PC-3 (cell line): Measurements from ENCODE around the gene CAMSAP1. TPM values are rescaled to one million over a fixed set of nuclear protein-coding genes. Genes with fewer than 3 reads are reported as not detected.

Experiments used
- ATAC-seq: fragments of 200-7000 bp; cut with Tn5 transposase; 2 replicates; pipeline ENCODE4 v1.9.1; 2020; ENCODE audit warnings: mild to moderate bottlenecking, moderate library complexity
- BruUV-seq: library from RNA; stranded (reverse); fragments of 400-500 nt; replicated peaks from 2 replicates; lab custom pipeline; 2021; lab: Mats Ljungman, UMichigan
- CTCF ChIA-PET: fragments of 300-600 bp; sonication (Branson Sonifier 250); formaldehyde crosslinking; loops from one replicate; lab custom pipeline; 2022; ENCODE audit warnings: antibody characterized with exemption; lab: Charles Lee
- POLR2A ChIA-PET: fragments of 300-600 bp; sonication (Branson Sonifier 250); formaldehyde crosslinking; loops from one replicate; lab custom pipeline; 2022; ENCODE audit warnings: antibody characterized with exemption; ENCODE audit not compliant: unreplicated experiment; lab: Charles Lee
- DNase-seq: peaks from one replicate; pipeline ENCODE4 v3.0.0-alpha.2; 2015
- H2AFZ ChIP-seq: fragments of 300-600 bp; sonication (generic); 2 replicates; pipeline ENCODE4 v1.6.0; 2016; ENCODE audit warnings: antibody characterized with exemption, low read length
- H3F3A ChIP-seq: fragments of 300-600 bp; sonication (generic); one replicate; pipeline ENCODE4 v1.6.0; 2017; ENCODE audit warnings: antibody characterized with exemption, low read length, control low read depth, mild to moderate bottlenecking; ENCODE audit not compliant: unreplicated experiment
- H3K27ac ChIP-seq: fragments of 300-600 bp; sonication (generic); 2 replicates; pipeline ENCODE4 v1.5.1; 2016; ENCODE audit warnings: mild to moderate bottlenecking, low read length
- H3K27me3 ChIP-seq: fragments of 300-600 bp; sonication (generic); 2 replicates; pipeline ENCODE4 v1.6.1; 2016; ENCODE audit warnings: low read length, mixed read lengths
- H3K36me3 ChIP-seq: fragments of 300-600 bp; sonication (generic); 2 replicates; pipeline ENCODE4 v1.6.1; 2016; ENCODE audit warnings: low read depth, mixed run types, low read length, mixed read lengths
- H3K4me1 ChIP-seq: fragments of 300-600 bp; sonication (generic); 2 replicates; pipeline ENCODE4 v1.5.1; 2016; ENCODE audit warnings: low read length; ENCODE audit not compliant: insufficient read depth
- H3K4me2 ChIP-seq: fragments of 300-600 bp; sonication (generic); 2 replicates; pipeline ENCODE4 v1.6.0; 2016; ENCODE audit warnings: low read length
- H3K4me3 ChIP-seq: fragments of 300-600 bp; sonication (generic); 2 replicates; pipeline ENCODE4 v1.5.1; 2016; ENCODE audit warnings: mild to moderate bottlenecking, low read length, mixed read lengths
- H3K79me2 ChIP-seq: fragments of 300-600 bp; sonication (generic); 2 replicates; pipeline ENCODE4 v1.6.1; 2017; ENCODE audit warnings: low read length, mixed read lengths
- H3K9ac ChIP-seq: fragments of 300-600 bp; sonication (generic); 2 replicates; pipeline ENCODE4 v1.6.0; 2016; ENCODE audit warnings: mild to moderate bottlenecking, low read length
- H3K9me2 ChIP-seq: fragments of 300-600 bp; sonication (generic); replicated peaks from 2 replicates; pipeline ENCODE4 v1.6.1; 2016; ENCODE audit warnings: mixed run types, low read length, mixed read lengths
- H3K9me3 ChIP-seq: fragments of 300-600 bp; sonication (generic); 2 replicates; pipeline ENCODE4 v1.6.1; 2016; ENCODE audit warnings: low read length, mixed read lengths
- H4K20me1 ChIP-seq: fragments of 300-600 bp; sonication (generic); 2 replicates; pipeline ENCODE4 v1.6.1; 2016; ENCODE audit warnings: low read length, mixed read lengths
- EZH2 ChIP-seq: fragments of 300-600 bp; sonication (generic); IDR thresholded peaks from one replicate; pipeline ENCODE4 v1.6.1; 2017; ENCODE audit warnings: antibody characterized with exemption, mild to moderate bottlenecking, low read length; ENCODE audit not compliant: unreplicated experiment
- EZH2phosphoT487 ChIP-seq: fragments of 300-600 bp; sonication (generic); IDR thresholded peaks from 2 replicates; pipeline ENCODE4 v1.6.1; 2018; ENCODE audit warnings: mild to moderate bottlenecking, antibody characterized with exemption, low read length, borderline replicate concordance
- intact Hi-C: fragments of 100-400 bp; cut with micrococcal nuclease; formaldehyde crosslinking; loops from 2 replicates; pipeline ENCODE4 v1.9.0; 2023
- total RNA-seq: library from RNA; depleted of rRNA; stranded (reverse); fragments of >200 nt; gene quantifications from 2 replicates; pipeline ENCODE4 v1.2.3, GENCODE V29; 2014
- TF ChIP-seq, protein P1 (sequence below): fragments of 300-600 bp; sonication (generic); conservative IDR thresholded peaks from 2 replicates; pipeline ENCODE4 v1.5.1; 2017; ENCODE audit warnings: antibody characterized with exemption, low read depth, mild to moderate bottlenecking, low read length

The CAMSAP1 gene
- total RNA-seq, 1 experiment from 2014 or later = 16.4 TPM

- intact Hi-C loops = no loop called here
- Histone ChIP-seq H3K4me2 (no peak overlapping the region), H3K4me3 (no peak overlapping the region), H3K9ac (no peak overlapping the region), H4K20me1 (no peaks in the 10 kb centered on the region), H3K4me1 (no peaks in the 10 kb centered on the region), H3K27ac (no peak overlapping the region), H3F3A (no peaks in the 10 kb centered on the region), H2AFZ (no peak overlapping the region), H3K79me2 (no peaks in the 10 kb centered on the region), H3K9me2 (no peaks in the 10 kb centered on the region), H3K27me3 (no peaks in the 10 kb centered on the region), H3K9me3 (no peaks in the 10 kb centered on the region), H3K36me3 (no peaks in the 10 kb centered on the region)
- no peak for ATAC-seq
- TF ChIP-seq EZH2 (no peak), EZH2phosphoT487 (no peak)
- TF ChIP-seq, protein P1, sequence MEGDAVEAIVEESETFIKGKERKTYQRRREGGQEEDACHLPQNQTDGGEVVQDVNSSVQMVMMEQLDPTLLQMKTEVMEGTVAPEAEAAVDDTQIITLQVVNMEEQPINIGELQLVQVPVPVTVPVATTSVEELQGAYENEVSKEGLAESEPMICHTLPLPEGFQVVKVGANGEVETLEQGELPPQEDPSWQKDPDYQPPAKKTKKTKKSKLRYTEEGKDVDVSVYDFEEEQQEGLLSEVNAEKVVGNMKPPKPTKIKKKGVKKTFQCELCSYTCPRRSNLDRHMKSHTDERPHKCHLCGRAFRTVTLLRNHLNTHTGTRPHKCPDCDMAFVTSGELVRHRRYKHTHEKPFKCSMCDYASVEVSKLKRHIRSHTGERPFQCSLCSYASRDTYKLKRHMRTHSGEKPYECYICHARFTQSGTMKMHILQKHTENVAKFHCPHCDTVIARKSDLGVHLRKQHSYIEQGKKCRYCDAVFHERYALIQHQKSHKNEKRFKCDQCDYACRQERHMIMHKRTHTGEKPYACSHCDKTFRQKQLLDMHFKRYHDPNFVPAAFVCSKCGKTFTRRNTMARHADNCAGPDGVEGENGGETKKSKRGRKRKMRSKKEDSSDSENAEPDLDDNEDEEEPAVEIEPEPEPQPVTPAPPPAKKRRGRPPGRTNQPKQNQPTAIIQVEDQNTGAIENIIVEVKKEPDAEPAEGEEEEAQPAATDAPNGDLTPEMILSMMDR = no peak
- BruUV-seq = no TSS peak
- ChIA-PET CTCF (no interaction called here), POLR2A (no interaction called here)
- DNase-seq = no peak
Observed at GRCh38 chr9:135772702-135773493, 134.4 kb downstream of the CAMSAP1 start.

GRCh38 chr9:135772056-135772646 is 135.2 kb downstream of the CAMSAP1 start:
- no peaks in the 10 kb centered on the region for H3K9me2 ChIP-seq
- no peaks in the 10 kb centered on the region for H3K36me3 ChIP-seq
- no TSS peak for BruUV-seq
- no peaks in the 10 kb centered on the region for H4K20me1 ChIP-seq
- no peak overlapping the region for H3K4me3 ChIP-seq
- H3K9me3 ChIP-seq = no peaks in the 10 kb centered on the region
- ATAC-seq = no peak
- intact Hi-C loops = no loop called here
- no peak overlapping the region for H3K4me2 ChIP-seq
- ChIA-PET CTCF (no interaction called here), POLR2A (no interaction called here)
- no peak overlapping the region for H3K27ac ChIP-seq
- H2AFZ ChIP-seq = no peak overlapping the region
- H3K27me3 ChIP-seq = no peaks in the 10 kb centered on the region
- DNase-seq = no peak
- H3F3A ChIP-seq = no peaks in the 10 kb centered on the region
- no peak overlapping the region for H3K9ac ChIP-seq
- TF ChIP-seq EZH2 (no peak), EZH2phosphoT487 (no peak)
- TF ChIP-seq, protein P1 = no peak
- no peaks in the 10 kb centered on the region for H3K79me2 ChIP-seq
- H3K4me1 ChIP-seq = no peaks in the 10 kb centered on the region
